ENCODE results near the gene TNRC18.

- no peak for TF ChIP-seq ZBTB33 (IDR thresholded peaks at IDR 0.05; ENCODE audit: borderline replicate concordance, low read depth)
- TF ChIP-seq TEAD4 (IDR thresholded peaks at IDR 0.05; ENCODE audit: borderline replicate concordance, insufficient read depth): no peak
- TF ChIP-seq YY1 (IDR thresholded peaks at IDR 0.05; ENCODE audit: low read depth): no peak
- no peak for TF ChIP-seq CTCF (IDR thresholded peaks at IDR 0.05)
- no peak for TF ChIP-seq JUND (IDR thresholded peaks at IDR 0.05)
- TF ChIP-seq MAX (IDR thresholded peaks at IDR 0.05; ENCODE audit: low read depth): no peak
- TF ChIP-seq EP300 (IDR thresholded peaks at IDR 0.05; ENCODE audit: borderline replicate concordance in 1 of 2, low read depth in 1 of 2, low read length in 1 of 2): no peak
- TF ChIP-seq POLR2AphosphoS5 (IDR thresholded peaks at IDR 0.05; ENCODE audit: low read depth, low read length): no peak
- TF ChIP-seq RXRA (IDR thresholded peaks at IDR 0.05; ENCODE audit: borderline replicate concordance, low read depth): no peak
- no peak for TF ChIP-seq EZH2phosphoT487 (IDR thresholded peaks at IDR 0.05; ENCODE audit: borderline replicate concordance, low read depth)
- TF ChIP-seq CHD2 (IDR thresholded peaks at IDR 0.05; ENCODE audit: low read length, partially characterized antibody): no peak
- TF ChIP-seq FOSL2 (IDR thresholded peaks at IDR 0.05; ENCODE audit: borderline replicate concordance, low read depth): no peak
- TF ChIP-seq RAD21 (IDR thresholded peaks at IDR 0.05; ENCODE audit: low read length): no peak
Observed at GRCh38 chr7:5303591-5304505, 119.8 kb downstream of the TNRC18 start.

Measured in SK-N-SH (cell line).